Heart left ventricle (tissue), 13 donors: ENCODE measurements around the gene POLR3GL.

Source experiments
- CTCF ChIP-seq, 12 donors: fragments of 200-600 bp; sonication (generic) in 4 of 12; IDR thresholded peaks; one replicate each; pipeline versions ENCODE4 v1.5.0 to v1.8.0; 2018 to 2022; ENCODE audit warnings: antibody characterized with exemption in 12 of 12, mild to moderate bottlenecking in 5 of 12
- POLR2A ChIP-seq, 2 donors: fragments of 450-650 bp; IDR thresholded peaks; one replicate each; pipeline ENCODE4 v1.6.1; 2017; ENCODE audit warnings: antibody characterized with exemption in 2 of 2, mild to moderate bottlenecking in 2 of 2, moderate library complexity in 2 of 2
- donor health status: ischemic (EF 13 %, LVEDD 7.1; RV severe dilation, severe dysfunction).
- donor health status: DM: no; HTN: yes; CAD: no.
- donor health status: DM: no; HTN: no; CAD: no.
- donor health status: ischemic (EF 25% LVEDD 6.9; RV normal size, moderate dysfunction).
- donor health status: ischemic (EF 25% LVEDD 5.7; RV mildly dilated, moderate dysfunction).
- donor health status: ischemic (EF 35%, LVEDD 5.7; RV mildly dilated, moderate dysfunction).
- donor health status: nonischemic (EF 11% LVEDD 7.7; RV severe dilation, severe dysfunction).
- donor health status: DM: yes; HTN: yes; CAD: no.
- donor health status: PGD.
- donor health status: ischemic (EF 29% LVEDD 5.4; RV normal size, mild dysfunction).
- donor health status: nonischemic (EF 23%, LVEDD 6.1; RV moderate dilation, normal function).

DNA sequence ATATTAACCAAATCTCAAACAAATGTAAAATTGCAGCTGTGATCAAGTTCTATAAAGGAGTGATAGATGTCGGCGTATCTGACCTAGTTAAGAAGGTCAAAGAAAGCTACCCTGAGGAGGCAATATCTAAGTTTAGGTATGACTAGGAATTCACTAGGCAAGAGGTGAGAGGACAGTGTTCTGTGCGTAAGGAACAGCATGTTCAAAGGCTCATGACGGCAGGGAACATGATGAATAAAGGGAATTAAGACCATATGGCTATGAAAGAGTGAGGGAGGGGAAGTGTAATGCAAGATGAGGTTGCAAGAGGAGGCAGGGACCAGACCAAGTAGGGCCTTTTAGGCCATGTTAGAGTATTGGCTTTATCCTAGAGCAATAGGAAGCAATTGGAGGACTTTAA is 15.3 kb upstream of the POLR3GL start:
- TF ChIP-seq CTCF (IDR thresholded peaks at IDR 0.05) (no peak), POLR2A (IDR thresholded peaks at IDR 0.05) (no peak)
